Mucosa of descending colon (tissue), 3 donors: Measurements from ENCODE around the gene CKAP2L. TPM values are rescaled to one million over a fixed set of nuclear protein-coding genes. Genes with fewer than 3 reads are reported as not detected.

Source experiments
- ATAC-seq: fragments of 200-7000 bp; cut with Tn5 transposase; one replicate; pipeline ENCODE4 v1.9.1; 2020; ENCODE audit warnings: mild to moderate bottlenecking, moderate library complexity
- DNase-seq, 3 donors: peaks; one replicate each; pipeline ENCODE4 v3.0.0-alpha.2; 2020
- H3K36me3 ChIP-seq: fragments of 200-600 bp; one replicate; pipeline ENCODE4 v1.8.0; 2021; ENCODE audit warnings: low read depth, mild to moderate bottlenecking
- H3K4me1 ChIP-seq: fragments of 200-600 bp; one replicate; pipeline ENCODE4 v1.8.0; 2021; ENCODE audit warnings: low read depth, mild to moderate bottlenecking
- H3K4me3 ChIP-seq: fragments of 200-600 bp; one replicate; pipeline ENCODE4 v1.8.0; 2021; ENCODE audit warnings: mild to moderate bottlenecking
- H3K9me3 ChIP-seq: fragments of 200-600 bp; one replicate; pipeline ENCODE4 v1.8.0; 2021; ENCODE audit warnings: mild to moderate bottlenecking
- CTCF ChIP-seq: fragments of 200-600 bp; IDR thresholded peaks from one replicate; pipeline ENCODE4 v1.8.0; 2022; ENCODE audit warnings: antibody characterized with exemption, mild to moderate bottlenecking
- intact Hi-C, 2 donors: fragments of 100-400 bp; cut with DNase I in 1 of 2; cut with micrococcal nuclease in 1 of 2; formaldehyde crosslinking; loops; one replicate each; pipeline versions ENCODE4 v1.11.0 to v1.11.1; 2022; cut with DNase I, micrococcal nuclease
- total RNA-seq, 3 donors: library from RNA; stranded (reverse); fragmentation: NEBNext Ultra II Directional in 2 of 3; extraction: Animal tissue kit (Norgen Biotek cat#: 25700) in 2 of 3; gene quantifications; one replicate each; pipeline versions ENCODE4 v1.2.1 to v1.2.4, GENCODE V29; 2021 to 2023
- donor health status: DM: no; HTN: no; CAD: no; lungs with moderate emphysema.
- donor health status: DM: no; HTN: no; CAD: no.
- donor health status: DM: no; HTN: yes; CAD: no.

The CKAP2L gene
- total RNA-seq, 3 donors from 2014 or later: 1.2 to 9.5 (median 2.8) TPM

DNA sequence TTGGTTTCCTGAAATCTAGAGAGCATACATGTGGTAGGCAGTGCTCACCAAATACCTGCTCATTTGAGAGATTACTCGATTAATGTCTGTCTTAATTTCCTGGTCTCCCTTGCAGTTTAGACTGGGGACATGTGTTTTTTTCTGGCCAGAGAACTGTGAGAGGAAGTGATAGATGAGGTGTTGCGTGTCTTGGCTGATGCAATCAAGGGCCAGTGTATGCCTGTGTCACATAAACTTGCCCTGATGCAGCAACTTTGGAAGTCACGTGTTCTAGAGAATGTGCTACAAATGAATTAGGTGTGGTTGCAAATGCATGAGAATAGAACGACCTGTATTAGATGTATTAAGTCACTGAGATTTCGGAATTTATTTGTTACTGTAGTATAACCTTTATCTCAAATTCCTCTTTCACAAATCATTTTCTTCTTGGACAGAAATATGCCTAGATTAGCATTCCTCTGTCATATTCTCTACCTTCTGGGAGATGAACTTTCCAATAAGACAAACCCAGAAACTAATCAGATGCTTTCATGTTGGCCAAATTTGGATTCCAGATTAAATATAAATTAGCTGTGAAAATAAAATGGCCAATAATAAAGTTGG is 29.8 kb upstream of the CKAP2L start:
- no peaks in the 10 kb centered on the region for H3K9me3 ChIP-seq
- H3K4me1 ChIP-seq: no peaks in the 10 kb centered on the region
- ATAC-seq: peak; percentile 64
- DNase-seq: peak in 1 of 3 donors; percentile 34
- no peak for TF ChIP-seq CTCF
- no peaks in the 10 kb centered on the region for H3K36me3 ChIP-seq
- no peak overlapping the region for H3K4me3 ChIP-seq
- intact Hi-C loops: no loop called here

- ATAC-seq: peak; percentile 14
Measured at GRCh38 chr2:112793449-112793978, 29.1 kb upstream of the CKAP2L start.

GRCh38 chr2:112792419-112792818 is 28.0 kb upstream of the CKAP2L start:
- ATAC-seq (no peak), DNase-seq (no peak)
- no peaks in the 10 kb centered on the region for H3K9me3 ChIP-seq
- no peak for TF ChIP-seq CTCF
- H3K36me3 ChIP-seq: no peaks in the 10 kb centered on the region
- H3K4me3 ChIP-seq: no peak overlapping the region
- intact Hi-C loops: no loop called here
- H3K4me1 ChIP-seq: no peaks in the 10 kb centered on the region

More at GRCh38 chr2:112793449-112793978, 29.1 kb upstream of the CKAP2L start:
- Histone ChIP-seq H3K4me1 (no peaks in the 10 kb centered on the region), H3K36me3 (no peaks in the 10 kb centered on the region), H3K9me3 (no peaks in the 10 kb centered on the region), H3K4me3 (no peak overlapping the region)
- intact Hi-C loops: no loop called here
- no peak for TF ChIP-seq CTCF
- no peak for DNase-seq

GRCh38 chr2:112791693-112792230 is 27.4 kb upstream of the CKAP2L start:
- TF ChIP-seq CTCF: no peak
- no peaks in the 10 kb centered on the region for H3K9me3 ChIP-seq
- H3K4me1 ChIP-seq: no peaks in the 10 kb centered on the region
- no peak overlapping the region for H3K4me3 ChIP-seq
- DNase-seq: no peak
- no peaks in the 10 kb centered on the region for H3K36me3 ChIP-seq
- intact Hi-C loops: no loop called here
- ATAC-seq: no peak

DNA sequence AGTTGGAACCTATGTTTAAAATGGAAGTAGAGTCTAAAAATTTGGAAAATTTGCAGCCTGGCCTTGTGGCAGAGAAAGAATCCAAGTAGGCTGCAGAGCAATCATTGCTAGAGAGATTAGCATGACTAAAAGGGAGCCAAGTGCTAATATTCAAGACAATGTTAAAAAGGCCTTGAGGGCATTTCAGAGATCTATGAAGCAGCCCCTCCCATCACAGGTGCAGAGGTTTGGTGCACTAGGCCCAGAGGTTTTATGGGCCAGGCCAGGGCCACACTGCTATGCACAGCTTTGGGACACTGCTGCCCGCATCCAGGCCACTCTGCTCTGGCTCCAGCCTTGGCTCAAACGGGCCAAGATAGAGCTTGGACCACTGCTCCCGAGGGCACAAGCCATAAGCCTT is 26.6 kb upstream of the CKAP2L start:
- ATAC-seq (no peak), DNase-seq (no peak)
- intact Hi-C loops: no loop called here
- no peaks in the 10 kb centered on the region for H3K36me3 ChIP-seq
- H3K4me3 ChIP-seq: no peak overlapping the region
- TF ChIP-seq CTCF: no peak
- no peaks in the 10 kb centered on the region for H3K9me3 ChIP-seq
- H3K4me1 ChIP-seq: no peaks in the 10 kb centered on the region
